ENCODE measurements around the gene PLAU.

DNA sequence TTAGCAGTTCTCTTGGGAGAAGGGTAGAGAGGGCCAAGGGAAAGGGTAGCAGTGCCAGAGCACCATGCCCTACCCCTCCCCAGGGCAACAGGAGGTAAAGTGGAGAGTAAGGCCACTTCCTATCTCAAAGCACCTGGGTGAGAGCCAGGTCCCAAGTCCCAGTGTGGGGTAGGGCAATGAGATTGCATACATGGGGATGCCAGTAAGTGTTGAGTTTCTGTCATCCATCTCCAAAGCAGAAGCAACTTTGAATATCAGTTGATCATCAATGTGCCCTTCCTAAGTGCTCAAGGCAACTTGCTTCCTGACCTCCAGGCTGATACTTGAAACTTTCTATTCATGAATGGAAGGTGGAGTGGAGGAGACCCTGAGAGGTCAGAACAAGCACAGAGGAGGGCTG, 34.4 kb upstream of the PLAU start:
- TF ChIP-seq, protein P1, sequence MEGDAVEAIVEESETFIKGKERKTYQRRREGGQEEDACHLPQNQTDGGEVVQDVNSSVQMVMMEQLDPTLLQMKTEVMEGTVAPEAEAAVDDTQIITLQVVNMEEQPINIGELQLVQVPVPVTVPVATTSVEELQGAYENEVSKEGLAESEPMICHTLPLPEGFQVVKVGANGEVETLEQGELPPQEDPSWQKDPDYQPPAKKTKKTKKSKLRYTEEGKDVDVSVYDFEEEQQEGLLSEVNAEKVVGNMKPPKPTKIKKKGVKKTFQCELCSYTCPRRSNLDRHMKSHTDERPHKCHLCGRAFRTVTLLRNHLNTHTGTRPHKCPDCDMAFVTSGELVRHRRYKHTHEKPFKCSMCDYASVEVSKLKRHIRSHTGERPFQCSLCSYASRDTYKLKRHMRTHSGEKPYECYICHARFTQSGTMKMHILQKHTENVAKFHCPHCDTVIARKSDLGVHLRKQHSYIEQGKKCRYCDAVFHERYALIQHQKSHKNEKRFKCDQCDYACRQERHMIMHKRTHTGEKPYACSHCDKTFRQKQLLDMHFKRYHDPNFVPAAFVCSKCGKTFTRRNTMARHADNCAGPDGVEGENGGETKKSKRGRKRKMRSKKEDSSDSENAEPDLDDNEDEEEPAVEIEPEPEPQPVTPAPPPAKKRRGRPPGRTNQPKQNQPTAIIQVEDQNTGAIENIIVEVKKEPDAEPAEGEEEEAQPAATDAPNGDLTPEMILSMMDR (IDR thresholded peaks at IDR 0.05): no peak
- TF ChIP-seq POLR2A (IDR thresholded peaks at IDR 0.05): no peak
